Endothelial cell of umbilical vein (primary cell): ENCODE measurements around the gene MYO1E.

Experiments
- CTCF ChIP-seq, 2 donors: IDR thresholded peaks; 1 replicate in 1 of 2; 2 replicates in 1 of 2; pipeline ENCODE4 v1.5.1; 2011; ENCODE audit warnings: low read length in 2 of 2, mild to moderate bottlenecking in 2 of 2, moderate library complexity in 2 of 2, control low read depth in 1 of 2, inconsistent platforms in 1 of 2, low read depth in 1 of 2; ENCODE audit not compliant: insufficient read depth in 1 of 2; ENCODE audit errors: extremely low read depth in 1 of 2
- EZH2 ChIP-seq: IDR thresholded peaks from 2 replicates; pipeline ENCODE4 v1.6.1; 2012; ENCODE audit warnings: borderline replicate concordance, low read depth, mild to moderate bottlenecking, moderate library complexity, low read length, inconsistent platforms; ENCODE audit not compliant: severe bottlenecking
- MYC ChIP-seq: IDR thresholded peaks from one replicate; pipeline ENCODE4 v1.6.1; 2011; ENCODE audit warnings: mild to moderate bottlenecking, low read depth, low read length
- POLR2A ChIP-seq: IDR thresholded peaks from 2 replicates; pipeline ENCODE4 v1.6.1; 2012; ENCODE audit warnings: low read depth, mild to moderate bottlenecking, control low read depth, low read length

- TF ChIP-seq MYC (no peak), CTCF (IDR thresholded peaks at IDR 0.05; ENCODE audit: extremely low read depth in 1 of 2, insufficient read depth in 1 of 2, low read depth in 1 of 2, low read length in 2 of 2) (no peak), POLR2A (no peak), EZH2 (no peak)
Observed at GRCh38 chr15:59099162-59099685, 273.4 kb downstream of the MYO1E start.
